ENCODE measurements around the gene BACH2.

Gene BACH2

GRCh38 chr6:90076511-90077415 is 219.9 kb downstream of the BACH2 start:
- H3K4me3 ChIP-seq (ENCODE audit: extremely low read depth, insufficient read depth, low read length, poor library complexity, severe bottlenecking), result no peak overlapping the region
- WGBS, 2 experiments (ENCODE audit: insufficient coverage in 2 of 2), result 90 to 93% methylated on average over 12 to 14 of the region's 17 CpGs
- H3K9me3 ChIP-seq (ENCODE audit: control insufficient read depth, low read length), result no peaks in the 10 kb centered on the region
- peaks cover 4% of the 10 kb centered on the region for H3K4me1 ChIP-seq (ENCODE audit: control insufficient read depth, insufficient read depth, low read length, poor library complexity, severe bottlenecking)
- no peak overlapping the region for H3K27ac ChIP-seq (ENCODE audit: low read depth, low read length, severe bottlenecking)
- H3K36me3 ChIP-seq (ENCODE audit: control insufficient read depth, insufficient read depth, low read length), result no peaks in the 10 kb centered on the region

- Histone ChIP-seq H3K4me1 (ENCODE audit: control insufficient read depth, insufficient read depth, low read length, poor library complexity, severe bottlenecking) (peaks cover 10% of the 10 kb centered on the region), H3K9me3 (ENCODE audit: control insufficient read depth, low read length) (no peaks in the 10 kb centered on the region), H3K27ac (ENCODE audit: low read depth, low read length, severe bottlenecking) (peak overlapping the region; percentile 64), H3K4me3 (ENCODE audit: extremely low read depth, insufficient read depth, low read length, poor library complexity, severe bottlenecking) (no peak overlapping the region), H3K36me3 (ENCODE audit: control insufficient read depth, insufficient read depth, low read length) (no peaks in the 10 kb centered on the region)
- WGBS, 2 experiments (ENCODE audit: insufficient coverage in 2 of 2), result 83 to 100% methylated on average over 1 to 2 of the region's 6 CpGs
Measured at GRCh38 chr6:90074161-90074850, 222.3 kb downstream of the BACH2 start.

GRCh38 chr6:90072935-90073464 is 223.6 kb downstream of the BACH2 start:
- H3K27ac ChIP-seq (ENCODE audit: low read depth, low read length, severe bottlenecking), result no peak overlapping the region
- no peaks in the 10 kb centered on the region for H3K9me3 ChIP-seq (ENCODE audit: control insufficient read depth, low read length)
- H3K4me3 ChIP-seq (ENCODE audit: extremely low read depth, insufficient read depth, low read length, poor library complexity, severe bottlenecking), result no peak overlapping the region
- no peaks in the 10 kb centered on the region for H3K36me3 ChIP-seq (ENCODE audit: control insufficient read depth, insufficient read depth, low read length)
- 90 to 94% methylated on average over 6 to 9 of the region's 11 CpGs for WGBS, 2 experiments (ENCODE audit: insufficient coverage in 2 of 2)
- H3K4me1 ChIP-seq (ENCODE audit: control insufficient read depth, insufficient read depth, low read length, poor library complexity, severe bottlenecking), result peaks cover 11% of the 10 kb centered on the region

GRCh38 chr6:90072501-90072900 is 224.1 kb downstream of the BACH2 start:
- Histone ChIP-seq H3K9me3 (ENCODE audit: control insufficient read depth, low read length) (no peaks in the 10 kb centered on the region), H3K27ac (ENCODE audit: low read depth, low read length, severe bottlenecking) (no peak overlapping the region), H3K36me3 (ENCODE audit: control insufficient read depth, insufficient read depth, low read length) (no peaks in the 10 kb centered on the region), H3K4me1 (ENCODE audit: control insufficient read depth, insufficient read depth, low read length, poor library complexity, severe bottlenecking) (peaks cover 11% of the 10 kb centered on the region), H3K4me3 (ENCODE audit: extremely low read depth, insufficient read depth, low read length, poor library complexity, severe bottlenecking) (no peak overlapping the region)
- WGBS, 2 experiments (ENCODE audit: insufficient coverage in 2 of 2), result 40 to 67% methylated on average over 1 to 3 of the region's 3 CpGs

- Histone ChIP-seq H3K27ac (ENCODE audit: low read depth, low read length, severe bottlenecking) (no peak overlapping the region), H3K36me3 (ENCODE audit: control insufficient read depth, insufficient read depth, low read length) (no peaks in the 10 kb centered on the region), H3K9me3 (ENCODE audit: control insufficient read depth, low read length) (no peaks in the 10 kb centered on the region), H3K4me1 (ENCODE audit: control insufficient read depth, insufficient read depth, low read length, poor library complexity, severe bottlenecking) (peaks cover 11% of the 10 kb centered on the region), H3K4me3 (ENCODE audit: extremely low read depth, insufficient read depth, low read length, poor library complexity, severe bottlenecking) (no peak overlapping the region)
- WGBS, 2 experiments (ENCODE audit: insufficient coverage in 2 of 2), result 95 to 96% methylated on average over 8 of the region's 12 CpGs
Measured at GRCh38 chr6:90068703-90069523, 227.7 kb downstream of the BACH2 start.

GRCh38 chr6:90068264-90068663 is 228.4 kb downstream of the BACH2 start:
- 42 to 57% methylated on average over 1 to 2 of the region's 2 CpGs for WGBS, 2 experiments (ENCODE audit: insufficient coverage in 2 of 2)
- H3K4me3 ChIP-seq (ENCODE audit: extremely low read depth, insufficient read depth, low read length, poor library complexity, severe bottlenecking), result no peak overlapping the region
- no peaks in the 10 kb centered on the region for H3K9me3 ChIP-seq (ENCODE audit: control insufficient read depth, low read length)
- no peaks in the 10 kb centered on the region for H3K36me3 ChIP-seq (ENCODE audit: control insufficient read depth, insufficient read depth, low read length)
- H3K4me1 ChIP-seq (ENCODE audit: control insufficient read depth, insufficient read depth, low read length, poor library complexity, severe bottlenecking), result peaks cover 11% of the 10 kb centered on the region
- H3K27ac ChIP-seq (ENCODE audit: low read depth, low read length, severe bottlenecking), result no peak overlapping the region

- no peaks in the 10 kb centered on the region for H3K9me3 ChIP-seq (ENCODE audit: control insufficient read depth, low read length)
- H3K27ac ChIP-seq (ENCODE audit: low read depth, low read length, severe bottlenecking), result no peak overlapping the region
- H3K36me3 ChIP-seq (ENCODE audit: control insufficient read depth, insufficient read depth, low read length), result no peaks in the 10 kb centered on the region
- 93 to 100% methylated on average over 1 to 2 of the region's 4 CpGs for WGBS, 2 experiments (ENCODE audit: insufficient coverage in 2 of 2)
- H3K4me3 ChIP-seq (ENCODE audit: extremely low read depth, insufficient read depth, low read length, poor library complexity, severe bottlenecking), result no peak overlapping the region
- H3K4me1 ChIP-seq (ENCODE audit: control insufficient read depth, insufficient read depth, low read length, poor library complexity, severe bottlenecking), result peaks cover 16% of the 10 kb centered on the region
Measured at GRCh38 chr6:90066697-90067096, 229.9 kb downstream of the BACH2 start.

- H3K36me3 ChIP-seq (ENCODE audit: control insufficient read depth, insufficient read depth, low read length), result no peaks in the 10 kb centered on the region
- no CpG with 5 or more reads among the region's 2 CpGs for WGBS, 2 experiments (ENCODE audit: insufficient coverage in 2 of 2)
- no peak overlapping the region for H3K27ac ChIP-seq (ENCODE audit: low read depth, low read length, severe bottlenecking)
- H3K4me1 ChIP-seq (ENCODE audit: control insufficient read depth, insufficient read depth, low read length, poor library complexity, severe bottlenecking), result peaks cover 15% of the 10 kb centered on the region
- no peaks in the 10 kb centered on the region for H3K9me3 ChIP-seq (ENCODE audit: control insufficient read depth, low read length)
- H3K4me3 ChIP-seq (ENCODE audit: extremely low read depth, insufficient read depth, low read length, poor library complexity, severe bottlenecking), result no peak overlapping the region
Measured at GRCh38 chr6:90065173-90065572, 231.5 kb downstream of the BACH2 start.

- H3K9me3 ChIP-seq (ENCODE audit: control insufficient read depth, low read length), result no peaks in the 10 kb centered on the region
- H3K27ac ChIP-seq (ENCODE audit: low read depth, low read length, severe bottlenecking), result no peak overlapping the region
- 100% methylated on average over 1 of the region's 2 CpGs for WGBS, 2 experiments (ENCODE audit: insufficient coverage in 2 of 2)
- H3K4me1 ChIP-seq (ENCODE audit: control insufficient read depth, insufficient read depth, low read length, poor library complexity, severe bottlenecking), result peaks cover 5% of the 10 kb centered on the region
- H3K4me3 ChIP-seq (ENCODE audit: extremely low read depth, insufficient read depth, low read length, poor library complexity, severe bottlenecking), result no peak overlapping the region
- no peaks in the 10 kb centered on the region for H3K36me3 ChIP-seq (ENCODE audit: control insufficient read depth, insufficient read depth, low read length)
Measured at GRCh38 chr6:90062667-90063066, 234.0 kb downstream of the BACH2 start.

- Histone ChIP-seq H3K4me3 (ENCODE audit: extremely low read depth, insufficient read depth, low read length, poor library complexity, severe bottlenecking) (no peak overlapping the region), H3K9me3 (ENCODE audit: control insufficient read depth, low read length) (no peaks in the 10 kb centered on the region), H3K27ac (ENCODE audit: low read depth, low read length, severe bottlenecking) (no peak overlapping the region), H3K4me1 (ENCODE audit: control insufficient read depth, insufficient read depth, low read length, poor library complexity, severe bottlenecking) (peaks cover 5% of the 10 kb centered on the region), H3K36me3 (ENCODE audit: control insufficient read depth, insufficient read depth, low read length) (no peaks in the 10 kb centered on the region)
- 100% methylated on average over 1 of the region's 4 CpGs; no CpG with 5 or more reads in 1 of the 2 experiments for WGBS, 2 experiments (ENCODE audit: insufficient coverage in 2 of 2)
Measured at GRCh38 chr6:90062051-90062450, 234.6 kb downstream of the BACH2 start.

Data from mesodermal cell (in vitro differentiated cells).